Stomach (tissue), 4 donors: ENCODE data around the gene SLC25A1.

Experiments
- POLR2A ChIP-seq, 4 donors: fragments of 450-650 bp; IDR thresholded peaks; one replicate each; pipeline ENCODE4 v1.6.1; 2016; ENCODE audit warnings: antibody characterized with exemption in 4 of 4, control low read depth in 2 of 4, mild to moderate bottlenecking in 1 of 4, moderate library complexity in 1 of 4
- POLR2AphosphoS5 ChIP-seq, 3 donors: sonication (generic); formaldehyde crosslinking; IDR thresholded peaks; one replicate each; pipeline ENCODE4 v1.6.1; 2016; ENCODE audit warnings: antibody characterized with exemption in 3 of 3
- TF ChIP-seq, protein P1 (sequence below), 7 experiments: fragments of 450-650 bp in 4 of 7; fragments of 200-600 bp in 3 of 7; sonication (generic) in 3 of 7; IDR thresholded peaks; one replicate each; pipeline ENCODE4 v1.5.1; 2016 to 2019; ENCODE audit warnings: antibody characterized with exemption in 7 of 7, control low read depth in 2 of 7, mild to moderate bottlenecking in 1 of 7

DNA sequence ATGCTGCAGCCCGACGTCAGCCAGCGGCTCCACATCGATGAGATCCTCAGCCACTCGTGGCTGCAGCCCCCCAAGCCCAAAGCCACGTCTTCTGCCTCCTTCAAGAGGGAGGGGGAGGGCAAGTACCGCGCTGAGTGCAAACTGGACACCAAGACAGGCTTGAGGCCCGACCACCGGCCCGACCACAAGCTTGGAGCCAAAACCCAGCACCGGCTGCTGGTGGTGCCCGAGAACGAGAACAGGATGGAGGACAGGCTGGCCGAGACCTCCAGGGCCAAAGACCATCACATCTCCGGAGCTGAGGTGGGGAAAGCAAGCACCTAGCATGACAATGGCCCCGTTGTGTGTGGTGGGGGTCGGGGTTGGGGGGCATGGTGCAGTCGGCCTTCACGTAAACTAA lies 46.4 kb downstream of the SLC25A1 start:
- TF ChIP-seq, protein P1, sequence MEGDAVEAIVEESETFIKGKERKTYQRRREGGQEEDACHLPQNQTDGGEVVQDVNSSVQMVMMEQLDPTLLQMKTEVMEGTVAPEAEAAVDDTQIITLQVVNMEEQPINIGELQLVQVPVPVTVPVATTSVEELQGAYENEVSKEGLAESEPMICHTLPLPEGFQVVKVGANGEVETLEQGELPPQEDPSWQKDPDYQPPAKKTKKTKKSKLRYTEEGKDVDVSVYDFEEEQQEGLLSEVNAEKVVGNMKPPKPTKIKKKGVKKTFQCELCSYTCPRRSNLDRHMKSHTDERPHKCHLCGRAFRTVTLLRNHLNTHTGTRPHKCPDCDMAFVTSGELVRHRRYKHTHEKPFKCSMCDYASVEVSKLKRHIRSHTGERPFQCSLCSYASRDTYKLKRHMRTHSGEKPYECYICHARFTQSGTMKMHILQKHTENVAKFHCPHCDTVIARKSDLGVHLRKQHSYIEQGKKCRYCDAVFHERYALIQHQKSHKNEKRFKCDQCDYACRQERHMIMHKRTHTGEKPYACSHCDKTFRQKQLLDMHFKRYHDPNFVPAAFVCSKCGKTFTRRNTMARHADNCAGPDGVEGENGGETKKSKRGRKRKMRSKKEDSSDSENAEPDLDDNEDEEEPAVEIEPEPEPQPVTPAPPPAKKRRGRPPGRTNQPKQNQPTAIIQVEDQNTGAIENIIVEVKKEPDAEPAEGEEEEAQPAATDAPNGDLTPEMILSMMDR (IDR thresholded peaks at IDR 0.05): no peak
- TF ChIP-seq POLR2AphosphoS5 (IDR thresholded peaks at IDR 0.05) (no peak), POLR2A (IDR thresholded peaks at IDR 0.05) (no peak)
